Naive thymus-derived CD4-positive, alpha-beta T cell (primary cell): Measurements from ENCODE around the gene ARF4. TPM values are rescaled to one million over a fixed set of nuclear protein-coding genes. Genes with fewer than 3 reads are reported as not detected.
"Not testable (repeated sequence)": the region's sequence is repeated elsewhere in the genome, so short reads cannot be mapped to it uniquely, and the experiment has no call there.

Source experiments
- ATAC-seq: fragments of 150-1000 bp; cut with Tn5 transposase; 2 replicates; pipeline ENCODE4 v1.10.0; 2021; ENCODE audit warnings: mild to moderate bottlenecking, moderate library complexity
- CTCF ChIA-PET: fragments of 350-600 bp; sonication (Branson Sonifier 250); formaldehyde crosslinking; loops from one replicate; lab custom pipeline; 2021; ENCODE audit warnings: antibody characterized with exemption; lab: Charles Lee
- POLR2A ChIA-PET: fragments of 350-600 bp; sonication (Branson Sonifier 250); formaldehyde crosslinking; loops from one replicate; lab custom pipeline; 2021; ENCODE audit warnings: antibody characterized with exemption, inconsistent platforms; lab: Charles Lee
- DNase-seq, 9 donors: peaks; one replicate each; pipeline versions ENCODE4 v3.0.0 to v3.0.0-alpha.2; 2020 to 2022; ENCODE audit warnings: mixed read lengths in 1 of 9
- H3K27ac ChIP-seq: one replicate; pipeline ENCODE4 v1.7.0; 2013; ENCODE audit warnings: mild to moderate bottlenecking, low read depth, low read length, moderate library complexity
- H3K27me3 ChIP-seq, 2 donors: one replicate each; pipeline ENCODE4 v1.7.0; 2013; ENCODE audit warnings: low read length in 2 of 2, mild to moderate bottlenecking in 2 of 2, moderate library complexity in 2 of 2; ENCODE audit not compliant: control insufficient read depth in 2 of 2, insufficient read depth in 2 of 2
- H3K36me3 ChIP-seq, 3 experiments: 1 replicate in 2 of 3; 2 replicates in 1 of 3; pipeline ENCODE4 v1.7.0; 2013; ENCODE audit warnings: low read length in 3 of 3, mild to moderate bottlenecking in 3 of 3, moderate library complexity in 1 of 3; ENCODE audit not compliant: insufficient read depth in 3 of 3, control insufficient read depth in 2 of 3
- H3K4me1 ChIP-seq, 2 donors: one replicate each; pipeline ENCODE4 v1.7.0; 2013; ENCODE audit warnings: low read length in 2 of 2, mild to moderate bottlenecking in 2 of 2, moderate library complexity in 1 of 2; ENCODE audit not compliant: control insufficient read depth in 2 of 2, insufficient read depth in 2 of 2
- H3K4me3 ChIP-seq: 2 replicates; pipeline ENCODE4 v1.7.0; 2013; ENCODE audit warnings: mild to moderate bottlenecking, low read length
- H3K9me3 ChIP-seq, 3 experiments: 1 replicate in 2 of 3; 2 replicates in 1 of 3; pipeline ENCODE4 v1.7.0; 2013; ENCODE audit warnings: low read length in 3 of 3; ENCODE audit not compliant: control insufficient read depth in 2 of 3
- H3K27ac Mint-ChIP-seq, 9 donors: one replicate each; pipeline ENCODE4 v1.8.0; 2020 to 2022; ENCODE audit warnings: mixed read lengths in 9 of 9, mild to moderate bottlenecking in 8 of 9, moderate library complexity in 5 of 9, inconsistent platforms in 2 of 9
- H3K27me3 Mint-ChIP-seq, 5 donors: one replicate each; pipeline ENCODE4 v1.8.0; 2021 to 2022; ENCODE audit warnings: mixed read lengths in 5 of 5, mild to moderate bottlenecking in 1 of 5
- H3K36me3 Mint-ChIP-seq, 5 donors: one replicate each; pipeline ENCODE4 v1.8.0; 2020 to 2022; ENCODE audit warnings: mixed read lengths in 5 of 5, mild to moderate bottlenecking in 3 of 5, inconsistent platforms in 1 of 5
- H3K4me1 Mint-ChIP-seq, 7 donors: one replicate each; pipeline ENCODE4 v1.8.0; 2020 to 2022; ENCODE audit warnings: mixed read lengths in 7 of 7, mild to moderate bottlenecking in 3 of 7, inconsistent platforms in 1 of 7
- H3K4me3 Mint-ChIP-seq, 10 donors: one replicate each; pipeline ENCODE4 v1.8.0; 2020 to 2022; ENCODE audit warnings: mild to moderate bottlenecking in 10 of 10, mixed read lengths in 10 of 10, moderate library complexity in 6 of 10, inconsistent platforms in 2 of 10
- H3K9me3 Mint-ChIP-seq, 11 donors: one replicate each; pipeline ENCODE4 v1.8.0; 2020 to 2022; ENCODE audit warnings: mixed read lengths in 11 of 11, mild to moderate bottlenecking in 4 of 11, inconsistent platforms in 1 of 11, moderate library complexity in 1 of 11
- intact Hi-C, 2 donors: fragments of 100-400 bp; cut with micrococcal nuclease; formaldehyde crosslinking; loops; one replicate each; pipeline ENCODE4 v1.15.1; 2023
- polyA plus RNA-seq, 2 donors: library from polyadenylated mRNA; unstranded; fragments of 300-500 nt; fragmentation: Illumina TruSeq; gene quantifications; one replicate each; pipeline ENCODE4 v1.2.3, GENCODE V29; 2021
- total RNA-seq, 6 experiments: library from RNA in 5 of 6; stranded (reverse) in 5 of 6; gene quantifications; 1 replicate in 5 of 6; 2 replicates in 1 of 6; pipeline ENCODE4 v1.2.3 and lab custom pipeline; 2021 to 2026

The ARF4 gene
- total RNA-seq (10 to 100 TPM; 50.9 to 85.5 (median 57.5) TPM), polyA plus RNA-seq (100 to 1,000 TPM; 128 to 130 TPM), total RNA-seq (lab: John Stamatoyannopoulos, UW) (109 reads per million, percentile 86 among the genes with 10 or more reads in this experiment)

- no peaks in the 10 kb centered on the region for H3K27me3 ChIP-seq
- intact Hi-C loops = loop anchor here (1.0 to 5.0 kb wide), 15 partner anchors 15 to 1040 kb away; partner anchors contain the start of genes PDE12 (in 2 of the 2), SLMAP (in 2 of the 2), APPL1 (in 1 of the 2) and ARHGEF3 (in 1 of the 2)
- Mint-ChIP-seq H3K9me3 (peaks cover 0 to 4% (median 0%) of the 10 kb centered on the region in 11 donors), H3K27ac (peak within 1 kb of the TSS; percentile 95 to 100 (median 99)), H3K4me3 (peak within 1 kb of the TSS; percentile 91 to 99 (median 98)), H3K4me1 (peaks cover 33 to 64% (median 51%) of the 10 kb centered on the region in 7 donors), H3K36me3 (peaks cover 0 to 12% (median 9%) of the 10 kb centered on the region in 5 donors), H3K27me3 (no peaks in the 10 kb centered on the region)
- ChIA-PET POLR2A (interaction anchor here (0.5 to 4.4 kb wide), 20 partner anchors 16 to 1038 kb away, joined by 3 to 88 read pairs (median 4); partner anchors contain the start of genes DENND6A, PDE12 and SLMAP), CTCF (interaction anchor here (0.9 to 1.2 kb wide), 3 partner anchors 11 to 158 kb away, joined by 3 read pairs; partner anchors contain the start of gene SLMAP)
- H3K9me3 ChIP-seq = no peaks in the 10 kb centered on the region
- ATAC-seq (peak; percentile 93), DNase-seq (peak; percentile 99 to 100 (median 100))
- H3K4me3 ChIP-seq = peak within 1 kb of the TSS; percentile 86
- peaks cover 0 to 5% (median 0%) of the 10 kb centered on the region in 3 experiments for H3K36me3 ChIP-seq
- H3K4me1 ChIP-seq = peaks cover 29 to 30% of the 10 kb centered on the region in 2 donors
- peak within 1 kb of the TSS; percentile 94 for H3K27ac ChIP-seq
Measured at GRCh38 chr3:57597127-57597923, at the start of gene ARF4. ARF4 (minus strand) TSS chr3:57597344; CDS start chr3:57597140, 204 bp downstream.

- no peaks in the 10 kb centered on the region for H3K4me1 ChIP-seq
- H3K36me3 ChIP-seq = peaks cover 4 to 51% (median 9%) of the 10 kb centered on the region in 3 experiments
- H3K9me3 Mint-ChIP-seq = peaks cover 0 to 20% (median 6%) of the 10 kb centered on the region in 11 donors
- H3K4me1 Mint-ChIP-seq = peaks cover 6 to 27% (median 22%) of the 10 kb centered on the region in 7 donors
- no peak overlapping the region for H3K27ac ChIP-seq
- H3K9me3 ChIP-seq = no peaks in the 10 kb centered on the region
- no peaks in the 10 kb centered on the region for H3K27me3 Mint-ChIP-seq
- H3K4me3 Mint-ChIP-seq = no peak overlapping the region
- H3K27ac Mint-ChIP-seq = peak overlapping the region in 8 of 9 donors; percentile 43 to 81 (median 66)
- H3K4me3 ChIP-seq = no peak overlapping the region
- H3K36me3 Mint-ChIP-seq = peaks cover 15 to 66% (median 51%) of the 10 kb centered on the region in 5 donors
- no peaks in the 10 kb centered on the region for H3K27me3 ChIP-seq
- ChIA-PET CTCF (interaction anchor here (0.6 to 1.4 kb wide), 2 partner anchors 116 to 179 kb away, joined by 4 to 6 read pairs; no protein-coding TSS in a partner anchor), POLR2A (no interaction called here)
- peak in 5 of 9 donors; percentile 8 to 20 (median 12) for DNase-seq
- intact Hi-C loops = loop anchor here in 1 of 2 donors (1.0 kb wide), 1 partner anchor 180 kb away; no protein-coding TSS in a partner anchor
- ATAC-seq = no peak
Measured at GRCh38 chr3:57646723-57647122, 49.6 kb upstream of the ARF4 start.

- CTCF ChIA-PET = interaction anchor here (1.3 kb wide), 1 partner anchor 47 kb away, joined by 3 read pairs; the partner anchor contains the start of gene ARF4
- Mint-ChIP-seq H3K27ac (peak overlapping the region in 1 of 9 donors; percentile 28), H3K4me1 (peaks cover 6 to 29% (median 22%) of the 10 kb centered on the region in 7 donors), H3K9me3 (peaks cover 0 to 15% (median 6%) of the 10 kb centered on the region in 11 donors), H3K27me3 (no peaks in the 10 kb centered on the region), H3K36me3 (peaks cover 21 to 56% (median 45%) of the 10 kb centered on the region in 5 donors), H3K4me3 (no peak overlapping the region)
- no peak overlapping the region for H3K27ac ChIP-seq
- intact Hi-C loops = loop anchor here in 1 of 2 donors (2.0 kb wide), 1 partner anchor 14 kb away; no protein-coding TSS in a partner anchor
- peaks cover 4 to 55% (median 9%) of the 10 kb centered on the region in 3 experiments for H3K36me3 ChIP-seq
- POLR2A ChIA-PET = interaction anchor here (0.7 kb wide), 1 partner anchor 45 kb away, joined by 3 read pairs; no protein-coding TSS in a partner anchor
- no peaks in the 10 kb centered on the region for H3K27me3 ChIP-seq
- no peak for DNase-seq
- no peak overlapping the region for H3K4me3 ChIP-seq
- no peaks in the 10 kb centered on the region for H3K9me3 ChIP-seq
- H3K4me1 ChIP-seq = no peaks in the 10 kb centered on the region
- ATAC-seq = no peak
Measured at GRCh38 chr3:57644740-57645139, 47.6 kb upstream of the ARF4 start.

GRCh38 chr3:57637391-57637790 is 40.2 kb upstream of the ARF4 start:
- H3K27ac Mint-ChIP-seq = no peak overlapping the region
- Histone ChIP-seq H3K4me1 (no peaks in the 10 kb centered on the region), H3K27me3 (no peaks in the 10 kb centered on the region), H3K9me3 (no peaks in the 10 kb centered on the region), H3K27ac (no peak overlapping the region), H3K4me3 (no peak overlapping the region), H3K36me3 (peaks cover 0 to 47% (median 8%) of the 10 kb centered on the region in 3 experiments)
- intact Hi-C loops = loop anchor here (5.0 to 10.0 kb wide), 2 partner anchors 40 to 243 kb away; partner anchors contain the start of gene ARF4 (in 2 of the 2)
- no peak overlapping the region for H3K4me3 Mint-ChIP-seq
- peaks cover 0 to 2% (median 0%) of the 10 kb centered on the region in 11 donors for H3K9me3 Mint-ChIP-seq
- CTCF ChIA-PET = interaction anchor here (1.2 kb wide), 1 partner anchor 240 kb away, joined by 6 read pairs; no protein-coding TSS in a partner anchor
- peaks cover 0 to 9% (median 0%) of the 10 kb centered on the region in 7 donors for H3K4me1 Mint-ChIP-seq
- H3K36me3 Mint-ChIP-seq = peaks cover 13 to 49% (median 36%) of the 10 kb centered on the region in 5 donors
- no peak for DNase-seq
- no peaks in the 10 kb centered on the region for H3K27me3 Mint-ChIP-seq
- POLR2A ChIA-PET = no interaction called here
- ATAC-seq = no peak

- POLR2A ChIA-PET, H3K4me1 ChIP-seq, H3K27me3 ChIP-seq, DNase-seq, CTCF ChIA-PET, ATAC-seq, H3K9me3 ChIP-seq, H3K4me1 Mint-ChIP-seq, H3K9me3 Mint-ChIP-seq, H3K27me3 Mint-ChIP-seq, H3K4me3 Mint-ChIP-seq, H3K4me3 ChIP-seq, H3K27ac ChIP-seq: not testable (repeated sequence)
- Mint-ChIP-seq H3K27ac (peak overlapping the region in 1 of 9 donors; percentile 36), H3K36me3 (peaks cover 3 to 36% (median 25%) of the 10 kb centered on the region in 5 donors)
- peaks cover 5 to 49% (median 18%) of the 10 kb centered on the region in 3 experiments for H3K36me3 ChIP-seq
- intact Hi-C loops = loop anchor here (5.0 to 10.0 kb wide), 2 partner anchors 239 to 532 kb away; no protein-coding TSS in a partner anchor
Measured at GRCh38 chr3:57634259-57634658, 37.1 kb upstream of the ARF4 start.

- H3K36me3 Mint-ChIP-seq = peaks cover 0 to 42% (median 26%) of the 10 kb centered on the region in 5 donors
- intact Hi-C loops = no loop called here
- ATAC-seq (no peak), DNase-seq (no peak)
- Histone ChIP-seq H3K27me3 (no peaks in the 10 kb centered on the region), H3K27ac (no peak overlapping the region), H3K9me3 (no peaks in the 10 kb centered on the region), H3K4me1 (no peaks in the 10 kb centered on the region), H3K36me3 (peaks cover 11 to 66% (median 39%) of the 10 kb centered on the region in 3 experiments), H3K4me3 (no peak overlapping the region)
- no peaks in the 10 kb centered on the region for H3K27me3 Mint-ChIP-seq
- H3K4me1 Mint-ChIP-seq = no peaks in the 10 kb centered on the region
- H3K9me3 Mint-ChIP-seq = no peaks in the 10 kb centered on the region
- POLR2A ChIA-PET = interaction anchor here (1.0 kb wide), 1 partner anchor 30 kb away, joined by 3 read pairs; no protein-coding TSS in a partner anchor
- peak overlapping the region in 1 of 9 donors; percentile 49 for H3K27ac Mint-ChIP-seq
- H3K4me3 Mint-ChIP-seq = no peak overlapping the region
- CTCF ChIA-PET = no interaction called here
Measured at GRCh38 chr3:57627976-57628375, 30.8 kb upstream of the ARF4 start.
